ENCODE data around the gene LDLRAD4.

DNA sequence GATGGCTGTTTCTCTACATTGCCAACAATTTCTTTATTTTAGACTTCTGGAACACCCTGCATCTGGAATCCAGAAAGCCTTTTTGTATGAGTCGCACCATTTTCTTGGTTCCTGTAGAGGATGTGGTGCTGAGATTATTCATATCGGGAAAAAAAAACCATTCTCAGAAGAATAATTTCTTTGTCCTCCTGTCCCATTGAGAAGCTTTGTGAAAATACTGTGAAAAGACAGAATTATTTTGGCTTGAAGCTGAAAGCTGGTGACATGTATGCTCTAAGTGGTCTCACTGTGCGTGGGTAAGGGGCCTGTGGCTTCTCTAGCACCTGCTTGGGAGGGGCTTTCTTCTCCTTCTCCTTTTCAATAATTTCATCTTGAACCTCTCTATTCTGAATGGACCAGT, 369.4 kb downstream of the LDLRAD4 start:
- TF ChIP-seq POLR2A (IDR thresholded peaks at IDR 0.05; ENCODE audit: low read depth, low read length), result no peak
- TF ChIP-seq POLR2AphosphoS5 (IDR thresholded peaks at IDR 0.05; ENCODE audit: low read depth, low read length), result no peak
- no peak for TF ChIP-seq TAF1 (IDR thresholded peaks at IDR 0.05; ENCODE audit: low read depth, low read length)
- 0 out of 2 replicates have a peak, but pooled peaks have one; percentile 11 for TF ChIP-seq SPI1 (IDR thresholded peaks at IDR 0.05; ENCODE audit: low read depth, low read length)

Measured in GM12891 (cell line).